Upper lobe of left lung (tissue), 6 donors: ENCODE measurements around the gene ATP13A4. TPM values are rescaled to one million over a fixed set of nuclear protein-coding genes. Genes with fewer than 3 reads are reported as not detected.
A peak's percentile ranks its signal among the peaks of the same experiment; 100 is the strongest.

Experiments used
- ATAC-seq, 2 donors: fragments of 200-7000 bp; cut with Tn5 transposase; one replicate each; pipeline ENCODE4 v1.9.1; 2022; ENCODE audit warnings: mild to moderate bottlenecking in 2 of 2, moderate library complexity in 2 of 2; ENCODE audit not compliant: low FRiP score in 2 of 2
- DNase-seq, 2 donors: peaks; one replicate each; pipeline ENCODE4 v3.0.0-alpha.2; 2019 to 2020
- H3K27ac ChIP-seq, 4 donors: fragments of 200-600 bp; sonication (generic); one replicate each; pipeline ENCODE4 v1.5.1; 2016 to 2019
- H3K27me3 ChIP-seq, 4 donors: fragments of 200-600 bp; sonication (generic); one replicate each; pipeline ENCODE4 v1.5.1; 2017 to 2019
- H3K36me3 ChIP-seq, 4 donors: fragments of 200-600 bp; sonication (generic); one replicate each; pipeline ENCODE4 v1.5.1; 2016 to 2019
- H3K4me1 ChIP-seq, 4 donors: fragments of 200-600 bp; sonication (generic); one replicate each; pipeline ENCODE4 v1.5.1; 2018 to 2019
- H3K4me3 ChIP-seq, 4 donors: fragments of 200-600 bp; sonication (generic); one replicate each; pipeline ENCODE4 v1.5.1; 2017 to 2019; ENCODE audit warnings: mild to moderate bottlenecking in 2 of 4, moderate library complexity in 1 of 4
- H3K9me3 ChIP-seq, 4 donors: fragments of 200-600 bp; sonication (generic); one replicate each; pipeline ENCODE4 v1.5.1; 2018 to 2019
- EP300 ChIP-seq, 4 donors: sonication (generic); formaldehyde crosslinking; IDR thresholded peaks; one replicate each; pipeline ENCODE4 v1.5.1; 2017; ENCODE audit warnings: antibody characterized with exemption in 4 of 4, control low read depth in 2 of 4
- POLR2A ChIP-seq, 4 donors: fragments of 450-650 bp; IDR thresholded peaks; one replicate each; pipeline ENCODE4 v1.5.1; 2016 to 2017; ENCODE audit warnings: antibody characterized with exemption in 4 of 4, mild to moderate bottlenecking in 2 of 4
- POLR2AphosphoS5 ChIP-seq, 2 donors: sonication (generic); formaldehyde crosslinking; IDR thresholded peaks; one replicate each; pipeline ENCODE4 v1.5.1; 2017; ENCODE audit warnings: antibody characterized with exemption in 2 of 2
- WGBS, 2 donors: methylation state at CpG; one replicate each; pipeline ENCODE4 v1.1.5; 2017 to 2018; 5-methylcytosine and 5-hydroxymethylcytosine counted together
- total RNA-seq, 6 donors: library from RNA; depleted of rRNA in 4 of 6; stranded (reverse); fragments of >200 nt in 4 of 6; gene quantifications; one replicate each; pipeline versions ENCODE4 v1.1.0 to v1.2.1, GENCODE V29; 2016 to 2021
- TF ChIP-seq, protein P1 (sequence below), 6 experiments: fragments of 450-650 bp in 4 of 6; fragments of 200-600 bp in 2 of 6; sonication (generic) in 2 of 6; IDR thresholded peaks; one replicate each; pipeline ENCODE4 v1.5.1; 2016 to 2019; ENCODE audit warnings: antibody characterized with exemption in 6 of 6
- donor health status: DM: no; HTN: no; CAD: no; lungs with moderate emphysema.
- donor health status: DM: no; HTN: yes; CAD: no; lungs with severe emphysema.

ATP13A4 gene
- total RNA-seq, 6 donors from 2014 or later = 145 to 407 (median 201) TPM

DNA sequence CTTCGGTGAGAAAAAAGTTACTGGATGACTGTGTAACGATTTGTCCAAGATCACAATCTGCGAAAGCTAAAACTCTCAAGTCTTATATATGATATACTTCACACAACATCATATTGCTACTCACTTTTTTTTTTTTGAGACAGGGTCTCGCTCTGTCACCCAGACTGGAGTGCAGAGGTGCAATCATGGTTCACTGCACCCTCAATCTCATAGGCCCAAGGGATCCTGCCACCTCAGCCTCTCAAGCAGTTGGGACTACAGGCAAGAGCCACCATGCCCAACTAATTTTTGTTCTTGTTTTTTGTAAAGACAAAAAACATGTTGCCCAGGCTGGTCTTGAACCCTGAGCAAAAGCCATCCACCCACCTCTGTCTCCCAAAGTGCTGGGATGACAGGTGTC lies 5.4 kb upstream of the ATP13A4 start:
- 95 to 96% methylated on average over 4 of the region's 4 CpGs for WGBS, 2 donors
- Histone ChIP-seq H3K9me3 (no peaks in the 10 kb centered on the region), H3K4me3 (no peak overlapping the region), H3K4me1 (peaks cover 0 to 4% (median 2%) of the 10 kb centered on the region in 4 donors), H3K27me3 (no peaks in the 10 kb centered on the region), H3K27ac (no peak overlapping the region), H3K36me3 (no peaks in the 10 kb centered on the region)
- TF ChIP-seq POLR2AphosphoS5 (IDR thresholded peaks at IDR 0.05) (no peak), EP300 (IDR thresholded peaks at IDR 0.05) (no peak), POLR2A (IDR thresholded peaks at IDR 0.05) (no peak)
- TF ChIP-seq, protein P1, sequence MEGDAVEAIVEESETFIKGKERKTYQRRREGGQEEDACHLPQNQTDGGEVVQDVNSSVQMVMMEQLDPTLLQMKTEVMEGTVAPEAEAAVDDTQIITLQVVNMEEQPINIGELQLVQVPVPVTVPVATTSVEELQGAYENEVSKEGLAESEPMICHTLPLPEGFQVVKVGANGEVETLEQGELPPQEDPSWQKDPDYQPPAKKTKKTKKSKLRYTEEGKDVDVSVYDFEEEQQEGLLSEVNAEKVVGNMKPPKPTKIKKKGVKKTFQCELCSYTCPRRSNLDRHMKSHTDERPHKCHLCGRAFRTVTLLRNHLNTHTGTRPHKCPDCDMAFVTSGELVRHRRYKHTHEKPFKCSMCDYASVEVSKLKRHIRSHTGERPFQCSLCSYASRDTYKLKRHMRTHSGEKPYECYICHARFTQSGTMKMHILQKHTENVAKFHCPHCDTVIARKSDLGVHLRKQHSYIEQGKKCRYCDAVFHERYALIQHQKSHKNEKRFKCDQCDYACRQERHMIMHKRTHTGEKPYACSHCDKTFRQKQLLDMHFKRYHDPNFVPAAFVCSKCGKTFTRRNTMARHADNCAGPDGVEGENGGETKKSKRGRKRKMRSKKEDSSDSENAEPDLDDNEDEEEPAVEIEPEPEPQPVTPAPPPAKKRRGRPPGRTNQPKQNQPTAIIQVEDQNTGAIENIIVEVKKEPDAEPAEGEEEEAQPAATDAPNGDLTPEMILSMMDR (IDR thresholded peaks at IDR 0.05) = no peak
- ATAC-seq (no peak), DNase-seq (no peak)

DNA sequence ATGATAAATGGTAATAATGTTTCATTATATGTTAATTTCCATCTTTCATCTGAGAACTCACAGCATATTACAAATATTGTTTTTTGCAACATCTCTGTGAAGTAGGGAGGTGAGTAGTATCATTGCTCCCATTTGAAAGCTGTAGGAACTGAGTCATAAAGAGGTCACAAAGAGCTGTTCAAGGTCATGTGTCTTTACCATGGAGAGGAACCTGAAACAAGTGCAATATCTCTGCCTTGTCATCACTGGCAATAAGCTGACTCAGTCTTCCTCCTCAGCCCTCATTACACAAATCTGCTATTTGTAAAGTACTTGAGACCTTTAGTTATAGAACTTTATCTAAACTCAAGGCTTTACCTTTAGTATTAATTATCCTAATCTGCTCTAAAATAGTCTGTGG lies 4.4 kb upstream of the ATP13A4 start:
- ATAC-seq = no peak
- Histone ChIP-seq H3K27ac (no peak overlapping the region), H3K27me3 (no peaks in the 10 kb centered on the region), H3K36me3 (no peaks in the 10 kb centered on the region), H3K9me3 (no peaks in the 10 kb centered on the region), H3K4me3 (no peak overlapping the region), H3K4me1 (peaks cover 0 to 4% (median 2%) of the 10 kb centered on the region in 4 donors)
- TF ChIP-seq, protein P1 (IDR thresholded peaks at IDR 0.05) = no peak
- TF ChIP-seq POLR2A (IDR thresholded peaks at IDR 0.05) (no peak), POLR2AphosphoS5 (IDR thresholded peaks at IDR 0.05) (no peak), EP300 (IDR thresholded peaks at IDR 0.05) (no peak)
- no peak for DNase-seq

DNA sequence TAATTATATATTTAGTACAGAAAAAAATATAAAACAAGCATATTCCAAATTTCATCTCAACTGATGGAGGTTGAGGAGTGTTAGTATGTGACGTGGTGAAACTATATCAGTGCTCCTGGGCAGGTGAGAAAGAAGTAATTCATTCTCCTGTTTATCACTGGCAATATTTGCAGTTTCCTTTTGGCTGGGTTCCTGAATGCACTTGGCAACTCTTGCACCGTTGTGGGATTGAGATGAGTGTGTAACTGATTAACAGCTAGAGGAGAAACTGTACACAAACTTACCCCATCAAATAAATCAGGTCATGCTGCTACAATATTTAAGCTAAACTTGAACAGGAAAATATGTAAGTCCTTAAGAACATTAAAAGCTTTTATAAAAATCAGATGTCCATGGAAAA lies 2.1 kb upstream of the ATP13A4 start:
- Histone ChIP-seq H3K27ac (peak overlapping the region in 1 of 4 donors; percentile 16), H3K27me3 (no peaks in the 10 kb centered on the region), H3K4me1 (peaks cover 0 to 4% (median 0%) of the 10 kb centered on the region in 4 donors), H3K9me3 (no peaks in the 10 kb centered on the region), H3K4me3 (no peak overlapping the region), H3K36me3 (no peaks in the 10 kb centered on the region)
- WGBS, 2 donors = 27 to 35% methylated on average over 2 of the region's 2 CpGs
- ATAC-seq (no peak), DNase-seq (no peak)
- TF ChIP-seq POLR2AphosphoS5 (IDR thresholded peaks at IDR 0.05) = no peak
- TF ChIP-seq POLR2A (IDR thresholded peaks at IDR 0.05) = peak in 1 of 4 donors; percentile 23

DNA sequence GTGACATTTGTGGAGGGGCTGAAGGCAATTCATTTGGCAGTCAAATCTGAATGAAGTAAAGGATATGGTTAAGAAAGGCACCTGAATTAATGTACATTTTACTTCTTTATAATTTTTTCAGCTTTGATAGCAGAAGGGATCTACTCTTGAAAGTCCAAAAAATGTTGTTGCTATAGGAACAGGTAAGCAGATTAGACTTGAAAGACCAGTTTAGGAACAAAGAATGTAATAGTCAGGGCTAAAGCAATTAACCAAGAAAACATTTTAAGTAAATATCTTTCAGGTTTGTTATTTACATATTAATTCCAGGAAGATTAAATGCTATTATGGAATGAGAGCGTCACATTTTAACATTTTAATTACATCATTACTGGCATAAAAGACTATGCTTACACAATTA lies 1.1 kb downstream of the ATP13A4 start:
- H3K27ac ChIP-seq = peak overlapping the region; percentile 53 to 73 (median 58)
- TF ChIP-seq EP300 (IDR thresholded peaks at IDR 0.05) = no peak
- TF ChIP-seq, protein P1 (IDR thresholded peaks at IDR 0.05) = no peak
- H3K27me3 ChIP-seq = no peaks in the 10 kb centered on the region
- no peaks in the 10 kb centered on the region for H3K9me3 ChIP-seq
- ATAC-seq (no peak), DNase-seq (no peak)
- no peaks in the 10 kb centered on the region for H3K36me3 ChIP-seq
- 66 to 75% methylated on average over 1 of the region's 1 CpG for WGBS, 2 donors
- peak overlapping the region in 3 of 4 donors; percentile 27 to 44 (median 36) for H3K4me3 ChIP-seq
- peaks cover 0 to 4% (median under 1%) of the 10 kb centered on the region in 4 donors for H3K4me1 ChIP-seq

DNA sequence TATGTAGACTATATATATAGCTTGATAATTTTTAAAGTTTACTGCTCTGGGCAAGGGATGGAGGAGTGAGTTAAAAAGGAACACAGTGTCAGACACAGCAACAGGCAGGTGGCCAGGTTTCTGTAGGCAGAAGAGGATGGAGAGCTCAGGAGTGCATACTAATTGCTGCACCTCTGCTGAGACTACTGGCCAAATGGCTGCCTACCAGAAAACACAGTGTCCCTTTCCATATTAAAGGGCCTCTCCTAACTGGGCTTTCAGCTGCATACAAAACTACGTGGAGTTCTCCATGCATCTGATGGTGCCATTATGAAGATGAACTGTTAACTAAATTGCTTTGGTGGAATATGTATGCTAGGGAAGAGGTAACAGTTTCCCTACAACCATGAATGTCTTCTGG lies 1.8 kb downstream of the ATP13A4 start:
- Histone ChIP-seq H3K9me3 (no peaks in the 10 kb centered on the region), H3K27ac (peak overlapping the region; percentile 56 to 73 (median 60)), H3K4me3 (peak overlapping the region in 3 of 4 donors; percentile 27 to 44 (median 36)), H3K36me3 (no peaks in the 10 kb centered on the region), H3K4me1 (peaks cover 0 to 8% (median 2%) of the 10 kb centered on the region in 4 donors), H3K27me3 (no peaks in the 10 kb centered on the region)
- TF ChIP-seq, protein P1 (IDR thresholded peaks at IDR 0.05) = no peak
- peak in 1 of 4 donors; percentile 52 for TF ChIP-seq POLR2A (IDR thresholded peaks at IDR 0.05)
- no peak for TF ChIP-seq EP300 (IDR thresholded peaks at IDR 0.05)
- TF ChIP-seq POLR2AphosphoS5 (IDR thresholded peaks at IDR 0.05) = peak in 1 of 2 donors; percentile 25
- peak in 1 of 2 donors; percentile 79 for DNase-seq
- peak; percentile 34 to 67 for ATAC-seq
- WGBS, 2 donors = 75 to 79% methylated on average over 1 of the region's 1 CpG
